GM19452 (cell line): ENCODE results near the gene NGDN.

Experiments used
- ATAC-seq: cut with Tn5 transposase; IDR thresholded peaks from one replicate; pipeline ENCODE4 v1.9.1; 2021; ENCODE audit not compliant: unreplicated experiment

Gene NGDN

DNA sequence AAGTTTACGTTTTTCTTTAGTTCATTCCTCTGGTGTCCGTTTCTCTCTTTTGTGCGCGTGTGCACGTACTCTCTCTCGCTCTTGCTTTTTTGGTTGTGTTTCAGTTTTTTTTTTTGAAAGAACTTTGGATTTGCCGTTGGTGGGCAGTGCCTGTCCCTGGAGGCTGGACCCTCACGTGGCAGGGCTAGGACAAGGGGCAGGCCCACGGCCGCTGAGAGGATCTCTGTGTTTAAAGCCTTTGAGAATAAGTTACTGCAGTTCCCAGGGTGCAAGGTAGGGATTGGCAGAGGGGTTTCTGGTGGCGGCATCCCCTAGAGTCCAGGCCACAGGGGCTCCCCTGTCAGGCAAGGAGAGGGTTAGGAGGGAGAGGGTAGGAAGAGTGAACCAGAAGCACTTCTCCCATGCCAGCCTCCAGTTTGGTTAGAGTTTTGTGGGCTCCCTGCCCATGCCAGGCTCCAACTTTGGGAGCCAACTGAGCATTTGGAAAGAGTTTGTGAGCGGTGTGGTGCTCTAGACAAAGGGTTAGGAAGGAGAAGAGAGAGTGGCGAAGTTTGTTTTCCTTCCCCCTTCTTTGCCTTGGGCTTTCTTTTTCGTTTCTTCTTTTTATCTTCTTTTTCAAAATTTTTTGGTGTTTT lies 51.5 kb downstream of the NGDN start:
- ATAC-seq, result no peak

DNA sequence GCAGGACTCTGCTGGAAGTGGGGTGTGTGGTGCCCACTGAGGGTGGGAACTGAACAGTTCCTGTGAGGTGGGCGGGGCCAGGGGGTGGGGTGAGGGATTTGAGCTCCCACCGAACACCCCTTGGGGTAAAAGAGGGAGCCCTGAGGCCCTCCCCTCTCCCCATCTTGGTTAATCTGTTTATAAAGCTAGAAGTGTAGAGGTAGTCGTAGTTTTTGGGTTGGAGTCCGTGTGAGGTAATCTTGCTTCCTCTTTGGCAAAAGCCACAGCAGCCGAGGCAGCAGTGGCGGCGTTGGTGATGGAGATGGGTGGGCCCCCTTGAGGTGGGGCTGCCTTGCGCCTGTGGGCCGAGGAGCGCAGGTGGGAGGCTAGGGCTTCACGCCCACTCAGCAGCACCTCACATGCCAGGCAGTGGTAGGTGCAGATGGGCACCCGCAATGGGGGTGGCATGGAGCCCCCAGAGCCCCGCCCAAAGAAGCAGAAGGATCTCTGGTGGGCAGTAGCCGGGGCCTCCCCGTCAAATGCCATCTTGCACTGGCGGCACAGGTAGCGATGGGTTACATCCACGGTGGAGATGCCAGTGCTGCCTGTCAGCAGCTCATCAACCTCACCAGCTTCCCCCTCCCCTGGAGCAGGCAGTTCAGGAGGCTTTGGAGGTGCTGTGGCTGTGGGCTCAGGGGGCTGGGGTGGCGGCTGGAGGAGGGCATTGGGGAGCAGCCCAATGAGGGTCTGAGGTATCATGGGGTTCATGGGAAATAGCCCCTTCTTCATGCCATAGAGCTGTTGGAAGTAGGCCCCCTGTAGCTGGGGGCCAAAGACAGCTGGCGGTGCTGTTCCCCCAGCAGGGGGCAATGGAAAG lies 52.5 kb downstream of the NGDN start:
- ATAC-seq, result no peak

DNA sequence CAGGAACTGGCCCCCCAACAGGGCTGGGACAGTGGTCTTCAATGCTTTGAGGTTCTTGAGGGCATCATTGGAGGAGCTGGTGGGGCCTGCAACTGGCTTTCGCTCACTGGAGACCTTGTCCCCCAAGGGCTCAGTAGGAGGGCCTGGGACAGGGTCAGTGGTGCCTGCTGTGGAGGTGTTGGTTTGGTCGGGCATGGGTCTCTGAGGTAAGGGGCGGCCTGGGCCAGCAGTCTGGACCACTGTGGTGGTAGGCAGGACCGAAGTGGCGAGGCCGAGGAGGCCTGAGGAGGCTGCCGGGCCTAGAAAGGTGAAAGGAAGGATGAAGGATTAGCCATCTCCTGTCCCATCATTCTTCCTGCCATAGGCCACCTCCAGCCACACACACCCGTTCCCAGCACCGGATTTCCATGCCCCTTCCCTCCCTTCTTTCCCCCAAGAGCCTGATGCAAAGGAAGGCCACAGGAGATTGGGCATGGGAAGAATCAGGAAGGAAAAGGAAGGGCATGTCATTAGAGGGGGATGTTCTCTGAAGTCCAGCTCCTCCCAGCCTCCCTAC lies 53.2 kb downstream of the NGDN start:
- no peak for ATAC-seq

DNA sequence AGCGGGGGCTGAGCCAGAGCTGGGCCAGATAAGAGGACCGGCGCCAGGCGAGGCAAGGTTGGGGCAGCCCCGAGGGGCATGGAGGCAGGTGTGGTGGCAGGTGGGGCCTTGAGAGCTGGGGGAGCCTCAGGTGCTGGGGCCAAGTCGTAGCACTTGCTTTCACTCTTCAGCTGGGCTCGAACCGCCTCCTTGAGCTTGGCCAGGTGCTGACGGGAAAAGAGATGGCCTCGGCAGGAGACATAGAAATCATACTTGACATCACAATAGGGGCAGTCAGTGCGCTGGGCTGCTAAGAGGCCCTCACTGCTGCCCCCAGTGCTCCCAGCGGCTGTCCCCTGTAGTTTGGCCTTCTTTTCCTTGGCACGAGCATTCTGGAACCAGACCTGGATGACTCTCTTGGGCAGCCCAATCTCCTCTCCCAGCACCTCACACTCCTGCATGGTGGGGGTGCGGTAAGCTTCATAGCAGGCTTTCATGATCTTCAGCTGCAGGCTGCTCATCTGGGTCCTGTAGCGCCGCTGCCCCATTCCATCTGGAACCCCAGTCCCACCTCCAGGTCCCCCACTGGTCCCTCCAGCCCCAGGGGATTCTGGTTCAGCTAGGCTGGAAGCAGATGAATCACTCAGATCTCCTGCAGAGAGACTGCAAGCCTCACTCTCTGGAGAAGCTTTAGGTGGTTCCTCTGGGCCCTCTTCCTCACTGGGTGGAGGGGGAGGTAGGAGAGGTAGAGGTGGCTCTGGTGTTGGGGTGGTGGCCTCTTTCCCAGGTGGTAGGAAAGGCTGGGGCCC lies 53.9 kb downstream of the NGDN start:
- ATAC-seq, result no peak

DNA sequence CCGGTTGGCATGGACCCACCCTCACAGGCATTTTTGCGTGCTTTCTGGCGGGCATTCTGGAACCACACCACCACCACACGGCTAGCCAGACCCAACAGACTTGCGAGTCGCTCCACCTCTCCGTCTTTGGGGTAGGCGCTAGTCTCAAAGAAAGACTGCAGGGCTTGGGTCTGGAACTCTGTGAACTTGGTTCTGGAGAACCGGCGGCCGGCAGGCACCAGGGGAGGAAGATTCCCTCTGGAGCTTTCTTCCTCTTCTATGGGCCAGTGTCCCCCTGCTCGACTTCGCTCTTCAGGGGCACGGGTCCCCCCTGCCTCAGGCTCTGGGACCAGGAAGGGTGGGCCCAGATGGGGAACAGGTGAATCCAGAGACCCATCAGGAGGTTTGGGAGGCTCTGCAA lies 55.5 kb downstream of the NGDN start:
- ATAC-seq, result no peak

DNA sequence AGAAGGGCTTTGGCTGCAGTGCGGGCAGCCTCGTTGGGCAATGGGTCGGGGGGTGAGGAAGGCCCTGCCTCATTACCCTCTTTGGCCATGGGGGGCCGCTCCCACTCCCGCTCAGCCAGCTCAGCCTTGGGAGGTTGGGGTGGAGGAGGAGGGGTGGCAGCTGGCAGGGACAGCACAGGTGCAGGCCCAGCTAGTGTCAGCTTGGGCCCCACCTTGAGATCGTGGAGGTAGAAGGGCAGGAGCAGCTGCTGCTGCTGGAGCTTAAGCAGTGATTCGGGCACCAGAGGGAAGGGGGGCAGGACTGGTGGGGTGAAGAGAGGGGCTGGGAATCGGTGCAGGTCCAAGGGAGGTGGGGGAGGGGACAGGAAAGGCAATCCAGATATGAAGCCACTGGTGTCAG lies 56.1 kb downstream of the NGDN start:
- no peak for ATAC-seq
